ENCODE data around the gene SFXN4. TPM values are rescaled to one million over a fixed set of nuclear protein-coding genes. Genes with fewer than 3 reads are reported as not detected.
A peak's percentile ranks its signal among the peaks of the same experiment; 100 is the strongest.
"Not testable (repeated sequence)": the region's sequence is repeated elsewhere in the genome, so short reads cannot be mapped to it uniquely, and the experiment has no call there.

SFXN4 gene
- total RNA-seq, 4 donors from 2014 or later = 13.8 to 120 (median 24.4) TPM

- WGBS, 2 donors = 89 to 93% methylated on average over 3 of the region's 3 CpGs
- Histone ChIP-seq H3K9me3 (no peaks in the 10 kb centered on the region), H3K27me3 (no peaks in the 10 kb centered on the region), H3K36me3 (no peaks in the 10 kb centered on the region), H3K27ac (no peak overlapping the region), H3K4me1 (peaks cover 11 to 39% (median 16%) of the 10 kb centered on the region in 3 donors), H3K4me3 (no peak overlapping the region)
- TF ChIP-seq POLR2A (IDR thresholded peaks at IDR 0.05) = no peak
- TF ChIP-seq, protein P1, sequence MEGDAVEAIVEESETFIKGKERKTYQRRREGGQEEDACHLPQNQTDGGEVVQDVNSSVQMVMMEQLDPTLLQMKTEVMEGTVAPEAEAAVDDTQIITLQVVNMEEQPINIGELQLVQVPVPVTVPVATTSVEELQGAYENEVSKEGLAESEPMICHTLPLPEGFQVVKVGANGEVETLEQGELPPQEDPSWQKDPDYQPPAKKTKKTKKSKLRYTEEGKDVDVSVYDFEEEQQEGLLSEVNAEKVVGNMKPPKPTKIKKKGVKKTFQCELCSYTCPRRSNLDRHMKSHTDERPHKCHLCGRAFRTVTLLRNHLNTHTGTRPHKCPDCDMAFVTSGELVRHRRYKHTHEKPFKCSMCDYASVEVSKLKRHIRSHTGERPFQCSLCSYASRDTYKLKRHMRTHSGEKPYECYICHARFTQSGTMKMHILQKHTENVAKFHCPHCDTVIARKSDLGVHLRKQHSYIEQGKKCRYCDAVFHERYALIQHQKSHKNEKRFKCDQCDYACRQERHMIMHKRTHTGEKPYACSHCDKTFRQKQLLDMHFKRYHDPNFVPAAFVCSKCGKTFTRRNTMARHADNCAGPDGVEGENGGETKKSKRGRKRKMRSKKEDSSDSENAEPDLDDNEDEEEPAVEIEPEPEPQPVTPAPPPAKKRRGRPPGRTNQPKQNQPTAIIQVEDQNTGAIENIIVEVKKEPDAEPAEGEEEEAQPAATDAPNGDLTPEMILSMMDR (IDR thresholded peaks at IDR 0.05) = no peak
- intact Hi-C loops (cut with DNase I) = no loop called here
- DNase-seq = no peak
Measured at GRCh38 chr10:119098576-119098975, 66.9 kb downstream of the SFXN4 start.

DNA sequence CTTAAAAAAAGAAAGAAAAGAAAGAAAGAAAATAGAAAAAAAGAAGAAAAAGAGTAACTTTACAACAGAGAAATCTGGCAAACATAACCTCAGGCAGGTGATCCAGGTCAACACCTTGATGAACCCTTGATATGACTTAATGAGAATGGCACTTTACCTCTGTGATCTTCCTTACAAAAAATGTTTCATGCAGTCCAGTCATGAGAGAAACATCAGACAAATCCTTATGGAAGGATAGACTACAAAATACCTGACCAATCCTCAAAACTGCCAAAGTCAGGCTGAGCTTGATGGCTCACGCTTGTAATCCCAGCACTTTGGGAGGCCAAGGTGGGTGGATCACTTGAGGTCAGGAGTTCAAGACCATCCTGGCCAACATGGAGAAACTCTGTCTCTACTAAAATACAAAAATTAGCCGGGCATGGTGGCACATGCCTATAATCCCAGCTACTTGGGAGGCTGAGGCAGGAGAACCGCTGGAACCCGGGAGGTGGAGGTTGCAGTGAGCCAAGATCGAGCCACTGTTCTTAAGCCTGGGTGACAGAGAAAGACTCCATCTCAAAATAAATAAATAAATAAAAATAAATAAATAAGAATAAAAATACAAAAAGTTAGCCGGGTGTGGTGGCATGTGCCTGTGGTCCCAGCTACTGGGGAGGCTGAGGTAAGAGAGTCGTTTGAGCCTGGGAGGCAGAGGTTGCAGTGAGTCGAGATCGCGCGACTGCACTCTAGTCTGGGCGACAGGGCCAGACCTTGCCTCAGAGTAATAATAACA lies 68.7 kb downstream of the SFXN4 start:
- H3K36me3 ChIP-seq; H3K27ac ChIP-seq; H3K4me3 ChIP-seq; H3K9me3 ChIP-seq; intact Hi-C loops (cut with DNase I); DNase-seq; H3K27me3 ChIP-seq: not testable (repeated sequence)
- H3K4me1 ChIP-seq = peaks cover 6 to 23% (median 13%) of the 10 kb centered on the region in 3 donors
- 84 to 93% methylated on average over 12 of the region's 12 CpGs for WGBS, 2 donors

- Histone ChIP-seq H3K27ac (no peak overlapping the region), H3K4me1 (peaks cover 0 to 23% (median 10%) of the 10 kb centered on the region in 3 donors), H3K9me3 (no peaks in the 10 kb centered on the region), H3K36me3 (no peaks in the 10 kb centered on the region), H3K27me3 (no peaks in the 10 kb centered on the region), H3K4me3 (no peak overlapping the region)
- DNase-seq = no peak
- TF ChIP-seq POLR2A (IDR thresholded peaks at IDR 0.05) = no peak
- TF ChIP-seq, protein P1 (IDR thresholded peaks at IDR 0.05) = no peak
- WGBS, 2 donors = 52 to 79% methylated on average over 4 of the region's 4 CpGs
- intact Hi-C loops (cut with DNase I) = no loop called here
Measured at GRCh38 chr10:119095640-119096039, 69.9 kb downstream of the SFXN4 start.

DNA sequence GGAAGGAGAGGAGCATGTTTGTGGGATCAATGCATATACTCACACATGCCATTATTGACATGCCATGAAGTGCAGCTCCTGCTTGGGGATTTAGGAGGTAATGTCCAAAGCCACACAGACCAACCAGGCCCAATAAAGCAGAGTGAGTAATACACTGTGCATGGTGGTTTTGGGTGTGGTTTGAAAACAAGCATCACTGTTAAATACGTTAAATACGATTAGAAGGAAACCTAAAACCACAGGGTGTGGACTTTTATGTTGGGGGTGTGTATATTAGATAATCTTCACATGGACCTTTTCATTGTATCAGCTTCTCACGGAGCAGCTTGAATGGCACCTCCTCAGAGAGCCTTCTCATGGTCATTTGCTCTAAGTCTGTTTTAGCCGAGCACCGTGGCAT lies 74.5 kb downstream of the SFXN4 start:
- TF ChIP-seq, protein P1 (IDR thresholded peaks at IDR 0.05) = no peak
- TF ChIP-seq POLR2A (IDR thresholded peaks at IDR 0.05) = no peak
- no peaks in the 10 kb centered on the region for H3K9me3 ChIP-seq
- no peaks in the 10 kb centered on the region for H3K36me3 ChIP-seq
- H3K4me1 ChIP-seq = peaks cover 0 to 32% (median 6%) of the 10 kb centered on the region in 3 donors
- DNase-seq = no peak
- intact Hi-C loops (cut with DNase I) = no loop called here
- 26 to 42% methylated on average over 3 to 5 of the region's 5 CpGs for WGBS, 2 donors
- peak overlapping the region; percentile 29 to 77 (median 62) for H3K27ac ChIP-seq
- no peaks in the 10 kb centered on the region for H3K27me3 ChIP-seq
- H3K4me3 ChIP-seq = no peak overlapping the region

Small RNAs within 50 kb of the gene (small RNA-seq; reads per million reads assigned to genes)
- gene AL355598.1 (0 reads per million in 4 donors), gene RN7SL749P (0 reads per million in 4 donors)

Other genes starting within 250 kb of the SFXN4 start
- 1 to 10 TPM in 2 of 4 donors, under 1 TPM in 2; 0.19 to 1.7 (median 1.1) TPM for gene NANOS1, start 136.0 kb downstream of the SFXN4 start, total RNA-seq
- gene EIF3A, start 84.9 kb downstream of the SFXN4 start, total RNA-seq = 100 to 1,000 TPM in 2 of 4 donors, 10 to 100 TPM in 2; 71.8 to 135 (median 101) TPM
- gene DENND10, start 61.6 kb downstream of the SFXN4 start, total RNA-seq = 10 to 100 TPM; 20.8 to 43.6 (median 37.1) TPM
- gene PRDX3, start 13.1 kb upstream of the SFXN4 start, total RNA-seq = 100 to 1,000 TPM in 3 of 4 donors, 10 to 100 TPM in 1; 42.9 to 183 (median 119) TPM
- gene GRK5, start 41.9 kb upstream of the SFXN4 start, total RNA-seq = 10 to 100 TPM in 1 of 4 donors, 1 to 10 TPM in 3; 2.4 to 18.9 (median 6.3) TPM

All from esophagus squamous epithelium (tissue), 5 donors.